Measurements from ENCODE around the gene FRMD4A.

DNA sequence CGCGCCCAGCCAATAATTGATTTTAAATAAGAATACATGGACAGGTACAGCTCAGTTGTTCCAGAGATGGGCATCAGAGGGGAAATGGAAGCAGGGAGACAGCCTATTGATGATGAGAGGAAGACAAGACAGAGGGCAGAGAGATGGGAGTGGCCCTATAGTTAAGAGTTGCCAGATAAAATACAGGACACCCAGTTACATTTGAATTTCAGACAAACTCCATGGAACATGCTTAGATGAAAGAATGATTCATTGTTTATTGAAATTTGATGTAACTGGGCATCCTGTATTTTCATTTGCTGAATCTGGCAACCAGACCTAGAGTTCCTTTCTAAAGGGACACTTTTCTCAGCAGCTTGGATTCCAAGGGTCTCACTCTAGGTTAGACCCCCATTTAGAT, 341.1 kb downstream of the FRMD4A start:
- TF ChIP-seq, protein P1, sequence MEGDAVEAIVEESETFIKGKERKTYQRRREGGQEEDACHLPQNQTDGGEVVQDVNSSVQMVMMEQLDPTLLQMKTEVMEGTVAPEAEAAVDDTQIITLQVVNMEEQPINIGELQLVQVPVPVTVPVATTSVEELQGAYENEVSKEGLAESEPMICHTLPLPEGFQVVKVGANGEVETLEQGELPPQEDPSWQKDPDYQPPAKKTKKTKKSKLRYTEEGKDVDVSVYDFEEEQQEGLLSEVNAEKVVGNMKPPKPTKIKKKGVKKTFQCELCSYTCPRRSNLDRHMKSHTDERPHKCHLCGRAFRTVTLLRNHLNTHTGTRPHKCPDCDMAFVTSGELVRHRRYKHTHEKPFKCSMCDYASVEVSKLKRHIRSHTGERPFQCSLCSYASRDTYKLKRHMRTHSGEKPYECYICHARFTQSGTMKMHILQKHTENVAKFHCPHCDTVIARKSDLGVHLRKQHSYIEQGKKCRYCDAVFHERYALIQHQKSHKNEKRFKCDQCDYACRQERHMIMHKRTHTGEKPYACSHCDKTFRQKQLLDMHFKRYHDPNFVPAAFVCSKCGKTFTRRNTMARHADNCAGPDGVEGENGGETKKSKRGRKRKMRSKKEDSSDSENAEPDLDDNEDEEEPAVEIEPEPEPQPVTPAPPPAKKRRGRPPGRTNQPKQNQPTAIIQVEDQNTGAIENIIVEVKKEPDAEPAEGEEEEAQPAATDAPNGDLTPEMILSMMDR (IDR thresholded peaks at IDR 0.05) = no peak
- no peak for TF ChIP-seq EZH2phosphoT487 (IDR thresholded peaks at IDR 0.05)
- no peak for TF ChIP-seq EZH2 (IDR thresholded peaks at IDR 0.05)

Measured in neural progenitor cell (in vitro differentiated cells).